K562 (cell line): ENCODE data around the gene CCDC90B. TPM values are rescaled to one million over a fixed set of nuclear protein-coding genes. Genes with fewer than 3 reads are reported as not detected.
A peak's percentile ranks its signal among the peaks of the same experiment; 100 is the strongest.

Source experiments
- ATAC-seq: fragments of 200-7000 bp; cut with Tn5 transposase; 3 replicates; pipeline ENCODE4 v1.9.1; 2020; ENCODE audit warnings: moderate library complexity
- Bru-seq: library from RNA; stranded (reverse); fragments of 400-500 nt; gene quantifications from one replicate; lab custom pipeline; 2021; lab: Mats Ljungman, UMichigan
- BruChase-seq, 2 experiments: library from RNA; stranded (reverse); fragments of 400-500 nt; gene quantifications; one replicate each; lab custom pipeline; 2021; lab: Mats Ljungman, UMichigan
- BruUV-seq: library from RNA; stranded (reverse); fragments of 400-500 nt; replicated peaks from 2 replicates; lab custom pipeline; 2021; lab: Mats Ljungman, UMichigan
- CTCF ChIA-PET: fragments of 300-600 bp; formaldehyde crosslinking; extraction: SDS; loops from one replicate; lab custom pipeline; 2021; ENCODE audit warnings: low intra/inter-chr PET ratio; lab: Yijun Ruan, JAX
- POLR2A ChIA-PET: fragments of 300-600, 350-650 bp; sonication (Branson Sonifier 250); formaldehyde crosslinking; extraction: SDS; loops from one replicate; lab custom pipeline; 2021; ENCODE audit warnings: antibody characterized with exemption, inconsistent platforms; lab: Yijun Ruan, JAX
- DNase-seq, 4 experiments: peaks; one replicate each; pipeline versions ENCODE4 v3.0.0 to v3.0.0-alpha.2; 2011 to 2018; ENCODE audit warnings: low spot score in 3 of 4, mixed read lengths in 3 of 4; ENCODE audit errors: extremely low read depth in 1 of 4
- FAIRE-seq: peaks from 2 replicates; lab custom pipeline; 2011; peaks lifted over from hg19 to GRCh38; lab: Jason Lieb, UNC
- H2AFZ ChIP-seq: 2 replicates; pipeline ENCODE4 v1.6.0; 2011; ENCODE audit warnings: low read depth, low read length, control low read depth, inconsistent platforms
- H3K27ac ChIP-seq: fragments of 200-600 bp; 3 replicates; pipeline ENCODE4 v1.8.0; 2011; ENCODE audit warnings: low read depth, mild to moderate bottlenecking, control low read depth, inconsistent platforms, low read length, moderate library complexity, mixed read lengths; ENCODE audit errors: extremely low read depth
- H3K27me3 ChIP-seq, 2 experiments: fragments of 300-600 bp in 1 of 2; 2 replicates in 1 of 2; 3 replicates in 1 of 2; pipeline versions ENCODE4 v1.6.0 to v1.8.0; 2011; ENCODE audit warnings: inconsistent platforms in 2 of 2, low read length in 2 of 2, mild to moderate bottlenecking in 1 of 2, mixed read lengths in 1 of 2, moderate library complexity in 1 of 2; ENCODE audit not compliant: control insufficient read depth in 2 of 2, insufficient read depth in 2 of 2
- H3K36me3 ChIP-seq: fragments of 300-600 bp; 3 replicates; pipeline ENCODE4 v1.8.0; 2011; ENCODE audit warnings: mild to moderate bottlenecking, low read length, inconsistent platforms; ENCODE audit not compliant: control insufficient read depth, insufficient read depth
- H3K4me1 ChIP-seq, 2 experiments: fragments of 200-600 bp in 1 of 2; replicated peaks in 1 of 2; 2 replicates in 1 of 2; 3 replicates in 1 of 2; pipeline versions ENCODE4 v1.5.1 to v1.8.0; 2011; ENCODE audit warnings: inconsistent platforms in 2 of 2, low read length in 2 of 2, mild to moderate bottlenecking in 1 of 2, mixed read lengths in 1 of 2, moderate library complexity in 1 of 2; ENCODE audit not compliant: control insufficient read depth in 2 of 2, insufficient read depth in 2 of 2
- H3K4me2 ChIP-seq: 2 replicates; pipeline ENCODE4 v1.6.1; 2011; ENCODE audit warnings: low read length, control low read depth, inconsistent platforms, mixed read lengths; ENCODE audit not compliant: insufficient read depth
- H3K4me3 ChIP-seq: fragments of 200-600 bp; sonication (generic), shearing (Covaris generic); 2 replicates; pipeline ENCODE4 v1.5.1; 2016; ENCODE audit warnings: control low read depth, inconsistent platforms
- H3K79me2 ChIP-seq: fragments of 200-600 bp; 3 replicates; pipeline ENCODE4 v1.8.0; 2011; ENCODE audit warnings: low read length, inconsistent platforms; ENCODE audit not compliant: control insufficient read depth, insufficient read depth
- H3K9ac ChIP-seq, 2 experiments: 2 replicates each; pipeline versions ENCODE4 v1.6.0 to v1.6.1; 2011; ENCODE audit warnings: low read depth in 2 of 2, low read length in 2 of 2, control low read depth in 1 of 2, inconsistent platforms in 1 of 2, mild to moderate bottlenecking in 1 of 2, mixed read lengths in 1 of 2; ENCODE audit not compliant: insufficient read depth in 1 of 2
- H3K9me1 ChIP-seq: one replicate; pipeline ENCODE4 v1.6.0; 2011; ENCODE audit warnings: inconsistent platforms, mild to moderate bottlenecking, low read length, moderate library complexity; ENCODE audit not compliant: control insufficient read depth, insufficient read depth
- H3K9me3 ChIP-seq: replicated peaks from 2 replicates; pipeline ENCODE4 v1.5.1; 2011; ENCODE audit warnings: low read depth, low read length, inconsistent platforms; ENCODE audit not compliant: control insufficient read depth, insufficient read depth
- H4K20me1 ChIP-seq: replicated peaks from 2 replicates; pipeline ENCODE4 v1.6.1; 2011; ENCODE audit warnings: low read length, inconsistent platforms, mixed read lengths; ENCODE audit not compliant: control insufficient read depth, insufficient read depth
- ARHGAP35 ChIP-seq: fragments of 450-650 bp; IDR thresholded peaks from 2 replicates; pipeline ENCODE4 v1.6.1; 2018; ENCODE audit not compliant: partially characterized antibody
- ELF4 ChIP-seq: fragments of 450-650 bp; formaldehyde crosslinking; IDR thresholded peaks from 2 replicates; pipeline ENCODE4 v1.4.0; 2022; ENCODE audit warnings: missing genetic modification characterization
- GABPA ChIP-seq: fragments of 200-800 bp; sonication (Bioruptor generic); conservative IDR thresholded peaks from 2 replicates; pipeline ENCODE4 v1.6.1; 2016; ENCODE audit warnings: low read depth, missing genetic modification characterization, missing compliant biosample characterization
- NKRF ChIP-seq: fragments of 450-650 bp; IDR thresholded peaks from 2 replicates; pipeline ENCODE4 v1.6.1; 2016; ENCODE audit warnings: borderline replicate concordance
- PRPF4 ChIP-seq: fragments of 200-400 bp; formaldehyde crosslinking; IDR thresholded peaks from one replicate; pipeline ENCODE4 v1.6.1; 2017; ENCODE audit warnings: low read length, low read depth, mild to moderate bottlenecking; ENCODE audit not compliant: insufficient read depth, poor library complexity, severe bottlenecking
- RNF2 ChIP-seq: sonication (generic); IDR thresholded peaks from 2 replicates; pipeline ENCODE4 v1.6.1; 2016
- SP1 ChIP-seq: sonication (generic); formaldehyde crosslinking; IDR thresholded peaks from 2 replicates; pipeline ENCODE4 v1.8.1; 2022; ENCODE audit warnings: mild to moderate bottlenecking, missing genetic modification reagents
- ZBTB1 ChIP-seq: sonication (generic); formaldehyde crosslinking; IDR thresholded peaks from 2 replicates; pipeline ENCODE4 v1.8.1; 2023; ENCODE audit warnings: missing genetic modification reagents, low read depth, mild to moderate bottlenecking, borderline replicate concordance
- ZNF24 ChIP-seq: fragments of 450-650 bp; IDR thresholded peaks from 2 replicates; pipeline ENCODE4 v1.6.1; 2016
- ZNF445 ChIP-seq: fragments of 250-450 bp; sonication (Bioruptor Pico); IDR thresholded peaks from 2 replicates; pipeline ENCODE4 v1.4.0; 2020; ENCODE audit warnings: low read depth, mild to moderate bottlenecking, moderate library complexity
- ZNF778 ChIP-seq: fragments of 450-650 bp; formaldehyde crosslinking; IDR thresholded peaks from 2 replicates; pipeline ENCODE4 v1.4.0; 2020; ENCODE audit warnings: mild to moderate bottlenecking, moderate library complexity
- ZNF79 ChIP-seq: fragments of 250-450 bp; sonication (Bioruptor Pico); IDR thresholded peaks from 2 replicates; pipeline ENCODE4 v1.4.0; 2020; ENCODE audit warnings: low read depth, mild to moderate bottlenecking, moderate library complexity
- WGBS: fragments of 100-300 bp; shearing (Covaris generic); methylation state at CpG from one replicate; pipeline ENCODE4 v1.1.6; 2016; ENCODE audit warnings: low coverage, mixed read lengths; ENCODE audit not compliant: insufficient coverage; ENCODE audit errors: missing lambda C conversion rate; 5-methylcytosine and 5-hydroxymethylcytosine counted together
- in situ Hi-C: fragments of 300-500 bp; cut with MboI; formaldehyde crosslinking; loops from 4 replicates; pipeline ENCODE4 v1.15.0; 2018; ENCODE audit warnings: inconsistent platforms, mixed read lengths
- intact Hi-C: fragments of 100-400 bp; cut with micrococcal nuclease; formaldehyde crosslinking; loops from 2 replicates; pipeline ENCODE4 v1.14.2; 2022
- long read RNA-seq, 3 experiments: library from polyadenylated mRNA in 2 of 3; library from RNA in 1 of 3; unstranded in 2 of 3; stranded (forward) in 1 of 3; transcript quantifications; one replicate each; pipeline ENCODE4 v2.0.0, GENCODE V29; 2019 to 2022
- polyA minus RNA-seq, 3 experiments: library from RNA; depleted of rRNA, polyadenylated mRNA; stranded (reverse); fragments of >200 nt; gene quantifications; 2 replicates each; pipeline ENCODE4 v1.2.3, GENCODE V29; 2011
- polyA plus RNA-seq, 8 experiments: library from polyadenylated mRNA; depleted of rRNA in 4 of 8; stranded (reverse) in 5 of 8; unstranded in 3 of 8; fragments of >200 nt; fragmentation: Nextera tagmentation in 2 of 8; fragmentation: Illumina TruSeq in 1 of 8; extraction: Ambion mirVana in 2 of 8; extraction: Trizol in 1 of 8; gene quantifications; 2 replicates each; pipeline versions ENCODE4 v1.2.1 to v1.2.3, GENCODE V29; 2011 to 2014; ENCODE audit warnings: inconsistent platforms in 1 of 8, missing spikeins in 1 of 8
- total RNA-seq, 7 experiments: library from RNA; depleted of rRNA in 6 of 7; stranded (reverse); fragments of >200 nt in 6 of 7; fragmentation: Illumina TruSeq in 2 of 7; extraction: Trizol in 2 of 7; gene quantifications; 2 replicates each; pipeline versions ENCODE4 v1.2.1 to v1.2.3, GENCODE V29; 2011 to 2021; ENCODE audit warnings: low replicate concordance in 1 of 7
- TF ChIP-seq, protein P1 (sequence below): fragments of 250-450 bp; sonication (Bioruptor Pico); IDR thresholded peaks from 2 replicates; pipeline ENCODE4 v1.5.0; 2021

Gene CCDC90B
- total RNA-seq (2011; cell fraction: chromatin; rRNA removed; ENCODE audit: low replicate concordance), result 17.5 and 35.0 TPM in 2 replicates
- 17.8 and 19.7 TPM in 2 replicates for total RNA-seq (2011; cell fraction: nucleolus; rRNA removed)
- total RNA-seq (2011; cell fraction: nucleoplasm; rRNA removed), result 24.1 and 28.1 TPM in 2 replicates
- 38.1 and 42.6 TPM in 2 replicates for total RNA-seq (2014; rRNA removed)
- total RNA-seq (2014; rRNA removed; fragmentation: Illumina TruSeq; extraction: Trizol), result 51.8 and 54.6 TPM in 2 replicates
- 51.7 and 58.6 TPM in 2 replicates for total RNA-seq (2015; rRNA removed; fragmentation: Illumina TruSeq; extraction: Trizol)
- 26.6 and 31.1 TPM in 2 replicates for total RNA-seq (2021)
- polyA plus RNA-seq (2011; rRNA removed), result 30.3 and 37.9 TPM in 2 replicates
- 13.7 and 18.2 TPM in 2 replicates for polyA plus RNA-seq (2011; cell fraction: cytosol; rRNA removed)
- polyA plus RNA-seq (2011; cell fraction: nucleus; rRNA removed), result 16.9 and 21.4 TPM in 2 replicates
- 37.4 and 46.9 TPM in 2 replicates for polyA plus RNA-seq (2012)
- 44.8 and 50.5 TPM in 2 replicates for polyA plus RNA-seq (2014; fragmentation: Illumina TruSeq; extraction: Trizol)
- polyA plus RNA-seq (2014; fragmentation: Nextera tagmentation; extraction: Ambion mirVana), result 10 to 100 TPM; 60.6 to 63.6 TPM
- 41.5 and 57.0 TPM in 2 replicates for polyA plus RNA-seq (2014; rRNA removed)
- 36.2 and 39.7 TPM in 2 replicates for polyA minus RNA-seq (2011; rRNA and poly(A)+ RNA removed)
- polyA minus RNA-seq (2011; cell fraction: cytosol; rRNA and poly(A)+ RNA removed), result 13.9 and 14.4 TPM in 2 replicates
- polyA minus RNA-seq (2011; cell fraction: nucleus; rRNA and poly(A)+ RNA removed), result 30.0 and 37.3 TPM in 2 replicates
- percentile 78 among the genes with signal in this experiment for Bru-seq, nascent RNA
- BruChase-seq, experiment 1, labeled RNA remaining after a 2-hour chase, result percentile 82 among the genes with signal in this experiment
- BruChase-seq, experiment 2, labeled RNA remaining after a 6-hour chase, result percentile 74 among the genes with signal in this experiment
- long read RNA-seq, experiment 1, full-length matches to known transcripts, result 63 of 92 reads
- long read RNA-seq, experiment 1, partial matches to known transcripts, result 5 of 92 reads
- long read RNA-seq, experiment 1, other reads (novel, unspliced or antisense), result 24 of 92 reads
- long read RNA-seq, experiment 2, full-length matches to known transcripts, result 32 of 45 reads
- long read RNA-seq, experiment 2, partial matches to known transcripts, result 4 of 45 reads
- long read RNA-seq, experiment 2, other reads (novel, unspliced or antisense), result 9 of 45 reads
- long read RNA-seq, experiment 3, full-length matches to known transcripts, result 24 of 41 reads
- long read RNA-seq, experiment 3, partial matches to known transcripts, result 8 of 41 reads
- long read RNA-seq, experiment 3, other reads (novel, unspliced or antisense), result 9 of 41 reads

GRCh38 chr11:83285771-83286528 lies at the start of gene CCDC90B:
CCDC90B (minus strand) TSS chr11:83286367; CDS start chr11:83285972, 395 bp downstream.
- DNase-seq (peak; percentile 85 to 98 (median 88)), ATAC-seq (peak; percentile 95), FAIRE-seq (peak; percentile 98)
- H3K9me3 ChIP-seq, result no peaks in the 10 kb centered on the region
- H3K4me2 ChIP-seq, result peak within 1 kb of the TSS; percentile 95
- peaks cover 29% of the 10 kb centered on the region for H3K79me2 ChIP-seq
- H3K4me3 ChIP-seq, result peak within 1 kb of the TSS; percentile 76
- no peaks in the 10 kb centered on the region for H4K20me1 ChIP-seq
- H3K27me3 ChIP-seq, result no peaks in the 10 kb centered on the region
- intact Hi-C loops (loop anchor here (2.0 kb wide), 2 partner anchors 129 to 385 kb away; partner anchors contain the start of genes DDIAS, PCF11 and PRCP), in situ Hi-C loops (no loop called here)
- peaks cover 6 to 11% of the 10 kb centered on the region in 2 experiments; a peak in 4 of 5 replicates for H3K4me1 ChIP-seq
- under 1% methylated on average over 54 of the region's 55 CpGs for WGBS
- peaks cover 4% of the 10 kb centered on the region; the same call in 1 of the 3 replicates for H3K36me3 ChIP-seq
- ChIA-PET POLR2A (interaction anchor here (0.7 to 1.4 kb wide), 9 partner anchors 17 to 1270 kb away, joined by 3 to 4 read pairs (median 3); partner anchors contain the start of gene ANKRD42), CTCF (no interaction called here)
- H3K27ac ChIP-seq, result peak within 1 kb of the TSS; percentile 99
- H2AFZ ChIP-seq, result peak within 1 kb of the TSS; percentile 100
- H3K9ac ChIP-seq, result peak within 1 kb of the TSS; percentile 97 to 98
- no TSS peak for BruUV-seq
- H3K9me1 ChIP-seq, result no peaks in the 10 kb centered on the region
- TF ChIP-seq ZNF778 (CRISPR knock-in tag), result no peak
- TF ChIP-seq GABPA (tag), result peak; percentile 91
- 0 out of 2 replicates have a peak, but pooled peaks have one; percentile 41 for TF ChIP-seq ELF4 (CRISPR knock-in tag)
- TF ChIP-seq NKRF, result peak; percentile 91
- no peak for TF ChIP-seq ZNF79 (CRISPR knock-in tag)
- TF ChIP-seq PRPF4, result peak; percentile 35
- TF ChIP-seq, protein P1, sequence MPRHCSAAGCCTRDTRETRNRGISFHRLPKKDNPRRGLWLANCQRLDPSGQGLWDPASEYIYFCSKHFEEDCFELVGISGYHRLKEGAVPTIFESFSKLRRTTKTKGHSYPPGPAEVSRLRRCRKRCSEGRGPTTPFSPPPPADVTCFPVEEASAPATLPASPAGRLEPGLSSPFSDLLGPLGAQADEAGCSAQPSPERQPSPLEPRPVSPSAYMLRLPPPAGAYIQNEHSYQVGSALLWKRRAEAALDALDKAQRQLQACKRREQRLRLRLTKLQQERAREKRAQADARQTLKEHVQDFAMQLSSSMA (CRISPR knock-in tag), result 0 out of 2 replicates have a peak, but pooled peaks have one; percentile 38
- TF ChIP-seq SP1, result peak; percentile 89
- TF ChIP-seq ZBTB1 (CRISPR knock-in tag), result peak; percentile 49; the same call in 1 of the 2 replicates
- no peak for TF ChIP-seq ZNF445 (CRISPR knock-in tag)
- 0 out of 2 replicates have a peak, but pooled peaks have one; percentile 9 for TF ChIP-seq ZNF24
- TF ChIP-seq ARHGAP35, result no peak
- TF ChIP-seq RNF2, result peak; percentile 83
